Activated CD4-positive, alpha-beta T cell treated with anti-CD3 and anti-CD28 coated beads, Interleukin-2, amount 10 ng/mL, durations not matched to agents 7 days and 5 days (primary cell): Measurements from ENCODE around the gene KCNS3. TPM values are rescaled to one million over a fixed set of nuclear protein-coding genes. Genes with fewer than 3 reads are reported as not detected.
"Not testable (repeated sequence)": the region's sequence is repeated elsewhere in the genome, so short reads cannot be mapped to it uniquely, and the experiment has no call there.

ENCODE experiments used
- CTCF ChIA-PET: fragments of 350-600 bp; sonication (Branson Sonifier 250); formaldehyde crosslinking; loops from one replicate; lab custom pipeline; 2021; ENCODE audit warnings: antibody characterized with exemption; lab: Charles Lee
- POLR2A ChIA-PET: fragments of 350-600 bp; sonication (Branson Sonifier 250); formaldehyde crosslinking; loops from one replicate; lab custom pipeline; 2021; ENCODE audit warnings: antibody characterized with exemption; lab: Charles Lee
- DNase-seq: peaks from one replicate; pipeline ENCODE4 v3.0.0-alpha.2; 2020
- H3K27ac Mint-ChIP-seq: one replicate; pipeline ENCODE4 v1.8.0; 2021; ENCODE audit warnings: mild to moderate bottlenecking, moderate library complexity, mixed read lengths
- H3K27me3 Mint-ChIP-seq: one replicate; pipeline ENCODE4 v1.8.0; 2021; ENCODE audit warnings: mixed read lengths
- H3K36me3 Mint-ChIP-seq: one replicate; pipeline ENCODE4 v1.8.0; 2021; ENCODE audit warnings: low read depth, mixed read lengths
- H3K4me1 Mint-ChIP-seq: one replicate; pipeline ENCODE4 v1.8.0; 2021; ENCODE audit warnings: mixed read lengths
- H3K4me3 Mint-ChIP-seq: one replicate; pipeline ENCODE4 v1.8.0; 2021; ENCODE audit warnings: mild to moderate bottlenecking, moderate library complexity, mixed read lengths
- H3K9me3 Mint-ChIP-seq: one replicate; pipeline ENCODE4 v1.8.0; 2021; ENCODE audit warnings: mixed read lengths
- total RNA-seq, 2 experiments: library from RNA; stranded (reverse); gene quantifications; one replicate each; pipeline ENCODE4 v1.2.3, GENCODE V29; 2021

Gene KCNS3
- total RNA-seq, 2 experiments from 2014 or later: not detected

DNA sequence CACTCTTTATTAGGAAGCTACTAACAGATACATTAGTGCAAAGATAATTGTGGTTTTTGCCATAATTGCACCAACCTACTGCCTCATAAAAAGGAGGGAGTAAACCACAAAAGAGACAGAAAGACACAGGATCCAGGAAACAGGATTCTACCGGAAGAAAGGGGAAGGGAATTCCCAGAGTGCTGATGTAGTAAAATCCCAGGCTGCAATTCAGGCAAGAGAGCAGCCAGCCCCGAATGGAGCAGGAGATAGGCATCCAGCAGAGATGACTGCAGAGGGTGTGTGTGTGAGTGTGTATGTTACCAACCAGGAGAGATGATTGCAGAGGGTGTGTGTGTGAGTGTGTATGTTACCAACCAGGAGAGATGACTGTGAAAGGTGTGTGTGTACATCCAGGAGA lies 84.4 kb downstream of the KCNS3 start:
- Mint-ChIP-seq H3K9me3 (no peaks in the 10 kb centered on the region), H3K4me3 (no peak overlapping the region), H3K36me3 (no peaks in the 10 kb centered on the region), H3K27ac (no peak overlapping the region), H3K27me3 (no peaks in the 10 kb centered on the region), H3K4me1 (no peaks in the 10 kb centered on the region)
- ChIA-PET POLR2A (no interaction called here), CTCF (no interaction called here)
- DNase-seq: no peak

DNA sequence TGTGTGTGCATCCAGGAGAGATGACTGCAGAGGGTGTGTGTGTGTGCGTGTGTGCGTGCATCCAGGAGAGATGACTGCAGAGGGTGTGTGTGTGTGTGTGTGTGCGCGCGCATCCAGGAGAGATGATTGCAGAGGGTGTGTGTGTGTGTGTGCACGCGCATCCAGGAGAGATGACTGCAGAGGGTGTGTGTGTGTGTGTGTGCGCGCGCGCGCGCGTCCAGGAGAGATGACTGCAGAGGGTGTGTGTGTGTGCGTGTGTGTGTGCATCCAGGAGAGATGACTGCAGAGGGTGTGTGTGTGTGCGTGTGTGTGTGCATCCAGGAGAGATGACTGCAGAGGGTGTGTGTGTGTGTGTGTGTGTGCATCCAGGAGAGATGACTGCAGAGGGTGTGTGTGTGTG lies 85.1 kb downstream of the KCNS3 start:
- H3K27ac Mint-ChIP-seq, H3K4me3 Mint-ChIP-seq, CTCF ChIA-PET, H3K4me1 Mint-ChIP-seq, POLR2A ChIA-PET, DNase-seq, H3K9me3 Mint-ChIP-seq, H3K36me3 Mint-ChIP-seq, H3K27me3 Mint-ChIP-seq: not testable (repeated sequence)

DNA sequence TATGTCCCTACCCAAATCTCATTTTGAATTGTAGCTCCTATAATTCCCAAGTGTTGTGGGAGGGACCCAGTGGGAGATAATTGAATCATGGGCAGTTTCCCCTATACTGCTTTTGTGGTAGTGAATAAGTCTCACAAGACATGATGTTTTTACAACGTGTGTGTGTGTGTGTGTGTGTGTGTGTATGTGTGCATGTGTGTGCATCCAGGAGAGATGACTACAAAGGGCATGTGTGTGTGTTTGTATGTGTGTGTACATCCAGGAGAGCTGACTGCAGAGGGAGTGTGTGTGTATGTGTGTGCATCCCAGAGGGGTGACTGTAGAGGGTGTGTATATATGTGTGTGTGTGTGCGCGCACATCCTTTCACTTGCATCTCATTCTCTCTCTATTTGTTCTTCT lies 86.7 kb downstream of the KCNS3 start:
- Mint-ChIP-seq H3K4me3 (no peak overlapping the region), H3K27me3 (no peaks in the 10 kb centered on the region), H3K27ac (no peak overlapping the region), H3K4me1 (no peaks in the 10 kb centered on the region), H3K9me3 (no peaks in the 10 kb centered on the region), H3K36me3 (no peaks in the 10 kb centered on the region)
- no peak for DNase-seq
- CTCF ChIA-PET: no interaction called here
- POLR2A ChIA-PET: no interaction called here

DNA sequence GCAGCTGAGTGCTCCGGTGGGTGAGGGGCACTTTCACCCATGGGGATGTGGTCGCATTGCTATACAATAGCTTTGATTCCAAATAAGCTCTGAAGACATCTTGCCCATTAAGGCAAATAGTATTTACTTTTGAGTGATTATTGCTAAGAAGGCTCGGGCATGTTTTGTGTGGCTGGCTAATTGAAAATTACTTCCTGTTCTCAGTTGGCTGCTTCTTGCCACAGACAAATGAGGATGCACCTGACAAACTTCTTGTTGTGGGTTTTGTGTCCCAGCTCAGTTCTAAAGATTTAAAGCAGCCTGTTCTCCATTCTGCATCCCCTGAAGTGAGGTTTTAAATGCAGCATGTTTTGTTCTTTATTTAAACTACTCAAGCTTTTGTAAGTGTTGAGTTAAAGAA lies 88.3 kb downstream of the KCNS3 start:
- no peaks in the 10 kb centered on the region for H3K4me1 Mint-ChIP-seq
- H3K4me3 Mint-ChIP-seq: no peak overlapping the region
- POLR2A ChIA-PET: no interaction called here
- no peaks in the 10 kb centered on the region for H3K27me3 Mint-ChIP-seq
- DNase-seq: no peak
- no peaks in the 10 kb centered on the region for H3K36me3 Mint-ChIP-seq
- CTCF ChIA-PET: no interaction called here
- no peak overlapping the region for H3K27ac Mint-ChIP-seq
- no peaks in the 10 kb centered on the region for H3K9me3 Mint-ChIP-seq

DNA sequence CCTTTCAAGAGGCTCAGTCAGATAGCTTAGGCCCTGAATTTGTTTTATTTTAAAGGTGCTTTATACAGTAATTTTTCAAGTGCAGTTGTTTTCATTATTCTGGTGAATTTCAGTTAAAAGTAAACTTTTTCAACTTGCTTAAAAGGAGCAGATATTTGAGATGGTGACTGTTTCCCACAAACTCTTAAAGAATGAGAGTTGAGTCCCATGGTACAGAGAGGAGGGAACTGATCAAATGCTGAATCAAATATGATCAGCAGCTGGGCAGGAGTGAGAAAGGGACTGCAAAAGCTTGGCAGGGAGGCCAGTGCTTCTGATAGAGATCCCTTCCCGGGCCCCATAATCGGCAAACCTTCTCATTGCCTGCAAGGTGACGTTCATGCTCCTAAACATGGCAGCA lies 91.2 kb downstream of the KCNS3 start:
- CTCF ChIA-PET: no interaction called here
- Mint-ChIP-seq H3K36me3 (no peaks in the 10 kb centered on the region), H3K27ac (no peak overlapping the region), H3K4me1 (no peaks in the 10 kb centered on the region), H3K9me3 (no peaks in the 10 kb centered on the region), H3K27me3 (no peaks in the 10 kb centered on the region), H3K4me3 (no peak overlapping the region)
- POLR2A ChIA-PET: no interaction called here
- no peak for DNase-seq

DNA sequence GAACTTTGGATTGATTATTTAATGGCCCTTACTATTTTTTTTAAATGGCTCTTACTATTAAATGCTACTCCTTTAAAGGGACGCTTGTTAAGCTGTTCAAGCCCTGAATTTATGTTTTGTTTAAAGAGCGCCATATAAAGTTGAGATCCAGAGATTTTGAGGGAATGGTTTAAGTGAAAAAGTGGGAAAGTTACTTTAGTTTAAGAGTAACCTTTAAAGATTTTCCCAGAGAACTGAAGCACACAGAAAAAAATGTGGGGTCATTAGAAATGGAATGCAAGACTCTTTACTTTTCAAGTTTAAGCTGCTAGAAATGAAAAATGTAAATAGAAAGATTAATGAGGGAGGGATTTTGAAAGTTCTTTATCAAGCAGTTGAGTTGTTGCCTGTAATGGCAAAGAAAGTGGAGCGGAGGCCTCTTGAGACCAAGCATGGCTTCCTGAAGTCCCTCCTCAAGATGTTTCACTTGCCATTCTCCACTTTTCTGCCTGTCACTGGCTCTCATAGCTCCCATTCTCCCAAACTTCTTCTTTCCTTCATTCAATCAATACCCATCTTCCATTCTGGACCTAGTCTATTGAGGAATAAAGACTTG lies 93.2 kb downstream of the KCNS3 start:
- H3K27me3 Mint-ChIP-seq: no peaks in the 10 kb centered on the region
- H3K9me3 Mint-ChIP-seq: no peaks in the 10 kb centered on the region
- no peaks in the 10 kb centered on the region for H3K36me3 Mint-ChIP-seq
- CTCF ChIA-PET: interaction anchor here (1.0 kb wide), 1 partner anchor 27 kb away, joined by 4 read pairs; no protein-coding TSS in a partner anchor
- H3K4me1 Mint-ChIP-seq: no peaks in the 10 kb centered on the region
- POLR2A ChIA-PET: no interaction called here
- H3K27ac Mint-ChIP-seq: no peak overlapping the region
- DNase-seq: no peak
- H3K4me3 Mint-ChIP-seq: no peak overlapping the region

DNA sequence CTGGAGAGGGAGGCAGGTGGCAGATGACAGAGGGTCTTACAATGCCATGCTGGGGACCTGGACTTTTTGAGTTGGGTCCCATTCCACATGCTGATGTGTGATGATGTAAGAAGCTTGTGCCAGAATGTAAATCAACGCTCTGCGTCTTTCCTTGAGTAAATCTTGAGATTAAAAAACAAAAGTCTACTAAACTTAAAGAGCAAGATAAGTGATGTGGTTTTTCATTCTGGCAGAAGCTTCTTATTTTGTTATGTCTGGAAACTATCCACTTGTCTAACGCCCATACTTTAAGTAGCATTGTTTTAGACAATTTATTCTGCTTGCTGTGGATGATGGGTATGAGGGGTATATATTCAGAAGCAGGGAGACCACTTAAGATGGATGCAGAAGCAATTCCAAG lies 94.5 kb downstream of the KCNS3 start:
- DNase-seq: no peak
- Mint-ChIP-seq H3K4me1 (no peaks in the 10 kb centered on the region), H3K9me3 (no peaks in the 10 kb centered on the region), H3K27ac (no peak overlapping the region), H3K36me3 (no peaks in the 10 kb centered on the region), H3K27me3 (no peaks in the 10 kb centered on the region), H3K4me3 (no peak overlapping the region)
- CTCF ChIA-PET: no interaction called here
- POLR2A ChIA-PET: no interaction called here

DNA sequence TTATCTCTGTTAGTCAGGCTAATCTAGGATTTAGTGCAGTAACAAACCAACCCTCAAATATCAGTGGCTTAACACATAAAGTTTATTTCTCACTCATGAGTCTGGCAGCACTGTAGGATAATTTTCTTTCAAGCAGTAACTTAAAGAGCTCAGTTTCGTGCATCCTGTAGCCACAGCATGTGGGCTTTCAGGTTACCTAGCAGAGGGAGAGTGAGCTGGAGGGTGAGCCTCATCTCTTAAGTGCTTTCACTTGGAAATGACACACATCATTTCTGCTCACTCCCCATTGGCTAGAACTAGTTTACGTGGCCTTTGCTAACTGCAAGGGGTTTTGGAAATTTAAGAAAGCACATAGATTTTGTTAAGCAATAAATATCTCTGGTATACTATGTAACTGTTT lies 96.9 kb downstream of the KCNS3 start:
- no peak overlapping the region for H3K27ac Mint-ChIP-seq
- no peaks in the 10 kb centered on the region for H3K36me3 Mint-ChIP-seq
- no peaks in the 10 kb centered on the region for H3K9me3 Mint-ChIP-seq
- DNase-seq: no peak
- H3K27me3 Mint-ChIP-seq: no peaks in the 10 kb centered on the region
- no peaks in the 10 kb centered on the region for H3K4me1 Mint-ChIP-seq
- POLR2A ChIA-PET: no interaction called here
- CTCF ChIA-PET: no interaction called here
- no peak overlapping the region for H3K4me3 Mint-ChIP-seq

DNA sequence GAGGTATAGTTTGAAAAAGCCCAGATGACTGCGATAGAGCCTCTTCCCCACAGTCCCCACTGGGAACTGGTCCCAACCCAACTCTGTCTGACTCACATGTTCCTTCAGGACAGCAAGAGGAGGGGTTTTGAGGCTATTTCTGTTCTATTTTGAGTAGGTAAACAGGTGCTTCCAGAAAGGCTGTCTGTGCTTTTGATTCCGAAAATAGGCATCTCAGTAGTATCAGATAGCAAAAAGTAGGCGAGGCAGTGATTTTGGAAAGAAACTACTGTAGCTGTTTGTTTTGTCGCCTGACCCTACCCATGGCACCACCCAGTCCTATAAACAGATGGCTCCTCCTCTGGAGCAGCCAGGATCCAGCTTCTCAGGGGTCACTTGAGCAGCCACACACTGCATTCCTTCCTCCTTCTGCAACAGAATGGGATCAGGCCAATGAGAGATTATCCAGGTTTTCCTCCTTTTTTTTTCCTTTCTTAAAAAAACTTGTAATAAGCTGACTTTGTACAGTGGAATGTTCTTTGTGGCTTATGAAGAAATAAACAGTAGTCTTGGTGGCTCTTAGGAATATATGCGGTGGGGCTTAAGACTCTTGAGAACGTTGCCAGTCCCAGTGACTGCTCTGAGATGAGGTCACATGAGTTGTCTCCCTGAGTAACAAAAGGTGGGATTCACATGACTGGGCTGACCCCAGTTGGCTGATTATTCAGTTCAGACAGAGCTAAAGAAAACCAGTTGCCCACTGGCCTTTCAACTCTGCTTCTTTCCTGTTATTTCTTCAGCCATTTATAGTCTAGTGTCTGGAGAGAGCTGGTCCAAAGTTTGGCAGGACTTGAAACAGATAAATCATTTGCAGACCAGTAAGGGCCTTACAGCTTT lies 98.6 kb downstream of the KCNS3 start:
- H3K27ac Mint-ChIP-seq: no peak overlapping the region
- CTCF ChIA-PET: interaction anchor here (0.6 kb wide), 1 partner anchor 91 kb away, joined by 3 read pairs; no protein-coding TSS in a partner anchor

DNA sequence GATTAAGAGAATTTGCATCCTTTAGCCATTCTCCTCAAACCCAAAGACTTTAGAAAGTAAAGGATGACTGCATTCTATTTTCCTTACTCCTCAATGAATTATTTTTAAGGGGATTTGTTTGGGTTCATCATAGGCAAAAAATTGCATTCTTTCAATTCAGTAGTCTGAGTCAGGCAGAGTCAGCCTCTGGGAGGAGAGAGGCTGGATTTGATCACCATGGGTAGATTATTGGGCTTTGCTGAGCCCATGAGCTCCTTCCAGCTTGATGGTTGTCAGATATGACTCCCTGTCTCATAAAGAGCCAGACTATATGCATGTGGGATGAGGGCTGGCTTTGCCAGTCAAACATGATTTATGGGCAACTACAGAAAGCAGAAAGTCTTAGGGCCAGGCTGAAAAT lies 101.2 kb downstream of the KCNS3 start:
- CTCF ChIA-PET: interaction anchor here (1.2 kb wide), 1 partner anchor 14 kb away, joined by 3 read pairs; no protein-coding TSS in a partner anchor
- H3K4me1 Mint-ChIP-seq: no peaks in the 10 kb centered on the region
- no peaks in the 10 kb centered on the region for H3K27me3 Mint-ChIP-seq
- no peak overlapping the region for H3K27ac Mint-ChIP-seq
- no peaks in the 10 kb centered on the region for H3K36me3 Mint-ChIP-seq
- no peak for DNase-seq
- no peak overlapping the region for H3K4me3 Mint-ChIP-seq
- POLR2A ChIA-PET: no interaction called here
- no peaks in the 10 kb centered on the region for H3K9me3 Mint-ChIP-seq

More for the DNA sequence above, 98.6 kb downstream of the KCNS3 start:
- no peaks in the 10 kb centered on the region for H3K9me3 Mint-ChIP-seq
- H3K4me3 Mint-ChIP-seq: no peak overlapping the region
- H3K4me1 Mint-ChIP-seq: no peaks in the 10 kb centered on the region
- POLR2A ChIA-PET: no interaction called here
- DNase-seq: no peak
- H3K27me3 Mint-ChIP-seq: no peaks in the 10 kb centered on the region
- H3K36me3 Mint-ChIP-seq: no peaks in the 10 kb centered on the region

DNA sequence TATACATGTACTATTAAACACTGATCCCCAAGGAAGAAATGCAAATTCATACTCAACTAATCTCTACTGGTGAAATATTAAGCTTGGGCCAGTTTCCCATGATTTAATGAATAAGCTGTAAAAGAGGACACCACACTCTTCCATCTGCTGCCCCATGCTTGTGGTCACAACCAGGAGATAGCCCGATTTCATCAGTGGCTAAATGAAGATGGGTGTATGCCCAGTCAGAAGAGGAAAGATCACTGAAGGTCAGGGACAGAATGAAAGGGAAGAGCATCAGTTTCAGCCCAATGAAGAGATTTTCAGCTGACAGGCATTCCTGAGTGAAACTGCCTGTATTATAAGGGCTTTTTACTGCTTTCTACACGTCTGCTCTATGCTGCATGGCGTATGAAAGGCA lies 103.5 kb downstream of the KCNS3 start:
- DNase-seq: no peak
- H3K27me3 Mint-ChIP-seq: no peaks in the 10 kb centered on the region
- no peak overlapping the region for H3K27ac Mint-ChIP-seq
- no peaks in the 10 kb centered on the region for H3K9me3 Mint-ChIP-seq
- no peaks in the 10 kb centered on the region for H3K4me1 Mint-ChIP-seq
- H3K36me3 Mint-ChIP-seq: no peaks in the 10 kb centered on the region
- ChIA-PET POLR2A (no interaction called here), CTCF (no interaction called here)
- no peak overlapping the region for H3K4me3 Mint-ChIP-seq
